Measurements from ENCODE around the gene PTPN6.

DNA sequence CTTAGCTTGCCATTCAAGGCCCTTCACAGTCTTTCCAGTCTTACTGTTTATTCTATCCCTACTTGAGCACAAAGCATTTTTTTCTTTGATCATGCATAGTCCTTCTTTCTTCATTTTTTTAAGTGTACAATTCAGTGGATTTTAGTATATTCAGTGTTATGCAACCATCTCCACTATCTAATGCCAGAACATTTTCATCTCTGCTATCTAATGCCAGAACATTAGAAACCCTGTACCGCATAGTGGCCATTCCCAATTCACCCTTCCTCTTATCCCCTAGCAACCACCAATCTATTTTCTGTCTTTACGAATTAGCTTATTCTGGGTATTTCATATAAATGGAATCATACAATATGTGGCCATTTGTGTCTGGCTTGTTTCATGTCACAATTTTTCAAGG, 53.7 kb downstream of the PTPN6 start:
- TF ChIP-seq CBX2 (IDR thresholded peaks at IDR 0.05; ENCODE audit: insufficient read depth, low read length, poor library complexity, severe bottlenecking): no peak
- TF ChIP-seq CBFB (CRISPR knock-in tag; IDR thresholded peaks at IDR 0.05): no peak
- no peak for TF ChIP-seq TCF7L2 (IDR thresholded peaks at IDR 0.05; ENCODE audit: low read depth, low read length)
- TF ChIP-seq, protein P1, sequence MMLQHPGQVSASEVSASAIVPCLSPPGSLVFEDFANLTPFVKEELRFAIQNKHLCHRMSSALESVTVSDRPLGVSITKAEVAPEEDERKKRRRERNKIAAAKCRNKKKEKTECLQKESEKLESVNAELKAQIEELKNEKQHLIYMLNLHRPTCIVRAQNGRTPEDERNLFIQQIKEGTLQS (IDR thresholded peaks at IDR 0.05): no peak
- TF ChIP-seq, protein P1 (CRISPR knock-in tag; conservative IDR thresholded peaks at IDR 0.05): no peak
- TF ChIP-seq ELF4 (CRISPR knock-in tag; IDR thresholded peaks at IDR 0.05): no peak
- TF ChIP-seq EZH2 (IDR thresholded peaks at IDR 0.05; ENCODE audit: borderline replicate concordance, low read depth, low read length): no peak
- TF ChIP-seq ZNF57 (CRISPR knock-in tag; IDR thresholded peaks at IDR 0.05): no peak
- TF ChIP-seq GATAD2B (IDR thresholded peaks at IDR 0.05; ENCODE audit: borderline replicate concordance): no peak
- no peak for TF ChIP-seq LARP7 (IDR thresholded peaks at IDR 0.05)
- TF ChIP-seq, protein P2, sequence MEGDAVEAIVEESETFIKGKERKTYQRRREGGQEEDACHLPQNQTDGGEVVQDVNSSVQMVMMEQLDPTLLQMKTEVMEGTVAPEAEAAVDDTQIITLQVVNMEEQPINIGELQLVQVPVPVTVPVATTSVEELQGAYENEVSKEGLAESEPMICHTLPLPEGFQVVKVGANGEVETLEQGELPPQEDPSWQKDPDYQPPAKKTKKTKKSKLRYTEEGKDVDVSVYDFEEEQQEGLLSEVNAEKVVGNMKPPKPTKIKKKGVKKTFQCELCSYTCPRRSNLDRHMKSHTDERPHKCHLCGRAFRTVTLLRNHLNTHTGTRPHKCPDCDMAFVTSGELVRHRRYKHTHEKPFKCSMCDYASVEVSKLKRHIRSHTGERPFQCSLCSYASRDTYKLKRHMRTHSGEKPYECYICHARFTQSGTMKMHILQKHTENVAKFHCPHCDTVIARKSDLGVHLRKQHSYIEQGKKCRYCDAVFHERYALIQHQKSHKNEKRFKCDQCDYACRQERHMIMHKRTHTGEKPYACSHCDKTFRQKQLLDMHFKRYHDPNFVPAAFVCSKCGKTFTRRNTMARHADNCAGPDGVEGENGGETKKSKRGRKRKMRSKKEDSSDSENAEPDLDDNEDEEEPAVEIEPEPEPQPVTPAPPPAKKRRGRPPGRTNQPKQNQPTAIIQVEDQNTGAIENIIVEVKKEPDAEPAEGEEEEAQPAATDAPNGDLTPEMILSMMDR (IDR thresholded peaks at IDR 0.05 in 2 of 3, conservative IDR thresholded peaks at IDR 0.05 in 1 of 3; ENCODE audit: insufficient read depth in 2 of 3, low read depth in 1 of 3, low read length in 3 of 3): no peak
- TF ChIP-seq, protein P3, sequence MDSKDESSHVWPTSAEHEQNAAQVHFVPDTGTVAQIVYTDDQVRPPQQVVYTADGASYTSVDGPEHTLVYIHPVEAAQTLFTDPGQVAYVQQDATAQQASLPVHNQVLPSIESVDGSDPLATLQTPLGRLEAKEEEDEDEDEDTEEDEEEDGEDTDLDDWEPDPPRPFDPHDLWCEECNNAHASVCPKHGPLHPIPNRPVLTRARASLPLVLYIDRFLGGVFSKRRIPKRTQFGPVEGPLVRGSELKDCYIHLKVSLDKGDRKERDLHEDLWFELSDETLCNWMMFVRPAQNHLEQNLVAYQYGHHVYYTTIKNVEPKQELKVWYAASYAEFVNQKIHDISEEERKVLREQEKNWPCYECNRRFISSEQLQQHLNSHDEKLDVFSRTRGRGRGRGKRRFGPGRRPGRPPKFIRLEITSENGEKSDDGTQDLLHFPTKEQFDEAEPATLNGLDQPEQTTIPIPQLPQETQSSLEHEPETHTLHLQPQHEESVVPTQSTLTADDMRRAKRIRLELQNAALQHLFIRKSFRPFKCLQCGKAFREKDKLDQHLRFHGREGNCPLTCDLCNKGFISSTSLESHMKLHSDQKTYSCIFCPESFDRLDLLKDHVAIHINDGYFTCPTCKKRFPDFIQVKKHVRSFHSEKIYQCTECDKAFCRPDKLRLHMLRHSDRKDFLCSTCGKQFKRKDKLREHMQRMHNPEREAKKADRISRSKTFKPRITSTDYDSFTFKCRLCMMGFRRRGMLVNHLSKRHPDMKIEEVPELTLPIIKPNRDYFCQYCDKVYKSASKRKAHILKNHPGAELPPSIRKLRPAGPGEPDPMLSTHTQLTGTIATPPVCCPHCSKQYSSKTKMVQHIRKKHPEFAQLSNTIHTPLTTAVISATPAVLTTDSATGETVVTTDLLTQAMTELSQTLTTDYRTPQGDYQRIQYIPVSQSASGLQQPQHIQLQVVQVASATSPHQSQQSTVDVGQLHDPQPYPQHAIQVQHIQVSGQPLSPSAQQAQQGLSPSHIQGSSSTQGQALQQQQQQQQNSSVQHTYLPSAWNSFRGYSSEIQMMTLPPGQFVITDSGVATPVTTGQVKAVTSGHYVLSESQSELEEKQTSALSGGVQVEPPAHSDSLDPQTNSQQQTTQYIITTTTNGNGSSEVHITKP (IDR thresholded peaks at IDR 0.05; ENCODE audit: partially characterized antibody): no peak
- TF ChIP-seq, protein P4, sequence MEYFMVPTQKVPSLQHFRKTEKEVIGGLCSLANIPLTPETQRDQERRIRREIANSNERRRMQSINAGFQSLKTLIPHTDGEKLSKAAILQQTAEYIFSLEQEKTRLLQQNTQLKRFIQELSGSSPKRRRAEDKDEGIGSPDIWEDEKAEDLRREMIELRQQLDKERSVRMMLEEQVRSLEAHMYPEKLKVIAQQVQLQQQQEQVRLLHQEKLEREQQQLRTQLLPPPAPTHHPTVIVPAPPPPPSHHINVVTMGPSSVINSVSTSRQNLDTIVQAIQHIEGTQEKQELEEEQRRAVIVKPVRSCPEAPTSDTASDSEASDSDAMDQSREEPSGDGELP (CRISPR knock-in tag; IDR thresholded peaks at IDR 0.05; ENCODE audit: borderline replicate concordance): no peak

Data from K562 (cell line).